Glutamatergic neuron (in vitro differentiated cells): Measurements from ENCODE around the gene FOXF1. TPM values are rescaled to one million over a fixed set of nuclear protein-coding genes. Genes with fewer than 3 reads are reported as not detected.

Source experiments
- DNase-seq: peaks from one replicate; pipeline ENCODE4 v3.0.0; 2022
- H3K27ac Mint-ChIP-seq: one replicate; pipeline ENCODE4 v1.8.0; 2020; ENCODE audit warnings: mild to moderate bottlenecking, mixed read lengths, inconsistent platforms; ENCODE audit not compliant: unreplicated experiment
- H3K27me3 Mint-ChIP-seq: one replicate; pipeline ENCODE4 v1.8.0; 2020; ENCODE audit warnings: mild to moderate bottlenecking, moderate library complexity, mixed read lengths, inconsistent platforms; ENCODE audit not compliant: unreplicated experiment
- H3K36me3 Mint-ChIP-seq: one replicate; pipeline ENCODE4 v1.8.0; 2020; ENCODE audit warnings: mild to moderate bottlenecking, mixed read lengths, inconsistent platforms; ENCODE audit not compliant: unreplicated experiment
- H3K4me1 Mint-ChIP-seq: one replicate; pipeline ENCODE4 v1.8.0; 2020; ENCODE audit warnings: mild to moderate bottlenecking, low read depth, mixed read lengths, inconsistent platforms; ENCODE audit not compliant: unreplicated experiment
- H3K4me3 Mint-ChIP-seq: one replicate; pipeline ENCODE4 v1.8.0; 2020; ENCODE audit warnings: mild to moderate bottlenecking, mixed read lengths, inconsistent platforms; ENCODE audit not compliant: unreplicated experiment
- H3K9me3 Mint-ChIP-seq: one replicate; pipeline ENCODE4 v1.8.0; 2020; ENCODE audit warnings: mild to moderate bottlenecking, moderate library complexity, mixed read lengths, inconsistent platforms; ENCODE audit not compliant: unreplicated experiment
- CTCF ChIP-seq: fragments of 200-600 bp; sonication (generic); IDR thresholded peaks from one replicate; pipeline ENCODE4 v1.5.0; 2021; ENCODE audit not compliant: partially characterized antibody, unreplicated experiment
- total RNA-seq: library from RNA; stranded (reverse); fragmentation: NEBNext Ultra II Directional; extraction: Animal tissue kit (Norgen Biotek cat#: 25700); gene quantifications from one replicate; pipeline ENCODE4 v1.2.1, GENCODE V29; 2021; ENCODE audit not compliant: unreplicated experiment

The FOXF1 gene
- total RNA-seq, 1 donor from 2014 or later, result not detected

- Mint-ChIP-seq H3K27me3 (peaks cover 14% of the 10 kb centered on the region), H3K4me3 (no peak overlapping the region), H3K4me1 (no peaks in the 10 kb centered on the region), H3K36me3 (peaks cover 4% of the 10 kb centered on the region), H3K27ac (no peak overlapping the region), H3K9me3 (peaks cover 6% of the 10 kb centered on the region)
- TF ChIP-seq CTCF, result no peak
- DNase-seq, result no peak
These were observed 12.9 kb downstream of the FOXF1 start for GRCh38 chr16:86523166-86523740.

GRCh38 chr16:86524029-86524428, 13.7 kb downstream of the FOXF1 start:
- H3K27me3 Mint-ChIP-seq, result peaks cover 10% of the 10 kb centered on the region
- no peak for DNase-seq

GRCh38 chr16:86525696-86526095, 15.4 kb downstream of the FOXF1 start:
- Mint-ChIP-seq H3K36me3 (peaks cover 4% of the 10 kb centered on the region), H3K9me3 (peaks cover 6% of the 10 kb centered on the region), H3K4me3 (no peak overlapping the region), H3K27me3 (peaks cover 7% of the 10 kb centered on the region), H3K4me1 (no peaks in the 10 kb centered on the region), H3K27ac (no peak overlapping the region)
- no peak for DNase-seq
- TF ChIP-seq CTCF, result no peak

More at GRCh38 chr16:86524029-86524428, 13.7 kb downstream of the FOXF1 start:
- Mint-ChIP-seq H3K4me1 (no peaks in the 10 kb centered on the region), H3K9me3 (peaks cover 6% of the 10 kb centered on the region), H3K27ac (no peak overlapping the region), H3K4me3 (no peak overlapping the region), H3K36me3 (peaks cover 4% of the 10 kb centered on the region)
- no peak for TF ChIP-seq CTCF

- H3K27me3 Mint-ChIP-seq, result peaks cover 4% of the 10 kb centered on the region
- DNase-seq, result no peak
- no peak overlapping the region for H3K27ac Mint-ChIP-seq
These were observed 17.0 kb downstream of the FOXF1 start for GRCh38 chr16:86527366-86527765.

More at GRCh38 chr16:86527366-86527765, 17.0 kb downstream of the FOXF1 start:
- Mint-ChIP-seq H3K4me3 (no peak overlapping the region), H3K4me1 (no peaks in the 10 kb centered on the region), H3K36me3 (peaks cover 4% of the 10 kb centered on the region), H3K9me3 (peaks cover 6% of the 10 kb centered on the region)
- TF ChIP-seq CTCF, result no peak
